PC-9 (cell line): Measurements from ENCODE around the gene ABLIM2.

Source experiments
- CTCF ChIP-seq: fragments of 200-600 bp; sonication (generic); conservative IDR thresholded peaks from 2 replicates; pipeline ENCODE4 v1.6.1; 2017; ENCODE audit warnings: mixed run types, antibody characterized with exemption, mild to moderate bottlenecking, moderate library complexity
- EZH2 ChIP-seq: fragments of 200-600 bp; sonication (generic); IDR thresholded peaks from 2 replicates; pipeline ENCODE4 v1.8.0; 2017; ENCODE audit warnings: antibody characterized with exemption, low read depth

GRCh38 chr4:8177956-8178355 is 19.3 kb upstream of the ABLIM2 start:
- no peak for TF ChIP-seq CTCF
- no peak for TF ChIP-seq EZH2
